VCaP (cell line): ENCODE data around the gene CDH2.

Experiments
- H3K27ac ChIP-seq: fragments of 450-650 bp; 2 replicates; pipeline ENCODE4 v1.5.1; 2017
- CTCF ChIP-seq: fragments of 450-650 bp; conservative IDR thresholded peaks from 2 replicates; pipeline ENCODE4 v1.5.1; 2017; ENCODE audit warnings: mild to moderate bottlenecking, moderate library complexity

CDH2 gene

GRCh38 chr18:28138816-28139215, 38.1 kb downstream of the CDH2 start:
- TF ChIP-seq CTCF: no peak

GRCh38 chr18:28136071-28136470, 40.9 kb downstream of the CDH2 start:
- no peak for TF ChIP-seq CTCF
- H3K27ac ChIP-seq: no peak overlapping the region

More at GRCh38 chr18:28138816-28139215, 38.1 kb downstream of the CDH2 start:
- H3K27ac ChIP-seq: no peak overlapping the region

GRCh38 chr18:28134774-28135173, 42.2 kb downstream of the CDH2 start:
- H3K27ac ChIP-seq: no peak overlapping the region
- no peak for TF ChIP-seq CTCF

- TF ChIP-seq CTCF: no peak
- no peak overlapping the region for H3K27ac ChIP-seq
These were observed 44.8 kb downstream of the CDH2 start for GRCh38 chr18:28132084-28132483.

- TF ChIP-seq CTCF: no peak
- no peak overlapping the region for H3K27ac ChIP-seq
These were observed 48.3 kb downstream of the CDH2 start for GRCh38 chr18:28128659-28128980.

GRCh38 chr18:28127763-28128658, 48.9 kb downstream of the CDH2 start:
- H3K27ac ChIP-seq: peak overlapping the region; percentile 64
- TF ChIP-seq CTCF: no peak

- peak overlapping the region; percentile 64 for H3K27ac ChIP-seq
- no peak for TF ChIP-seq CTCF
These were observed 49.7 kb downstream of the CDH2 start for GRCh38 chr18:28127228-28127627.
